Ishikawa (cell line): ENCODE results near the gene B4GALT2.

Source experiments
- CEBPB ChIP-seq: IDR thresholded peaks from 2 replicates; pipeline ENCODE4 v1.6.1; 2012
- CREB1 ChIP-seq: IDR thresholded peaks from 2 replicates; pipeline ENCODE4 v1.6.1; 2012; ENCODE audit warnings: low read depth
- EGR1 ChIP-seq: IDR thresholded peaks from 2 replicates; pipeline ENCODE4 v1.6.1; 2012
- EP300 ChIP-seq: IDR thresholded peaks from 2 replicates; pipeline ENCODE4 v1.6.1; 2012; ENCODE audit warnings: borderline replicate concordance
- FOXM1 ChIP-seq: IDR thresholded peaks from 2 replicates; pipeline ENCODE4 v1.6.1; 2012; ENCODE audit warnings: low read depth, borderline replicate concordance
- NFIC ChIP-seq: IDR thresholded peaks from 2 replicates; pipeline ENCODE4 v1.6.1; 2012
- RAD21 ChIP-seq: IDR thresholded peaks from 2 replicates; pipeline ENCODE4 v1.6.1; 2012; ENCODE audit warnings: low read depth
- TAF1 ChIP-seq: IDR thresholded peaks from 2 replicates; pipeline ENCODE4 v1.6.1; 2012; ENCODE audit warnings: low read depth, mild to moderate bottlenecking
- TCF12 ChIP-seq: IDR thresholded peaks from 2 replicates; pipeline ENCODE4 v1.6.1; 2012; ENCODE audit warnings: low read depth
- TEAD4 ChIP-seq: IDR thresholded peaks from 2 replicates; pipeline ENCODE4 v1.6.1; 2012
- YY1 ChIP-seq: IDR thresholded peaks from 2 replicates; pipeline ENCODE4 v1.6.1; 2012; ENCODE audit warnings: low read depth
- ZBTB7A ChIP-seq: IDR thresholded peaks from 2 replicates; pipeline ENCODE4 v1.6.1; 2012; ENCODE audit warnings: low read depth
- TF ChIP-seq, protein P1 (sequence below): IDR thresholded peaks from 2 replicates; pipeline ENCODE4 v1.6.1; 2012
- TF ChIP-seq, protein P2 (sequence below): IDR thresholded peaks from 2 replicates; pipeline ENCODE4 v1.6.1; 2012; ENCODE audit warnings: low read depth, mild to moderate bottlenecking
- TF ChIP-seq, protein P3 (sequence below): IDR thresholded peaks from 2 replicates; pipeline ENCODE4 v1.6.1; 2012

Gene B4GALT2

DNA sequence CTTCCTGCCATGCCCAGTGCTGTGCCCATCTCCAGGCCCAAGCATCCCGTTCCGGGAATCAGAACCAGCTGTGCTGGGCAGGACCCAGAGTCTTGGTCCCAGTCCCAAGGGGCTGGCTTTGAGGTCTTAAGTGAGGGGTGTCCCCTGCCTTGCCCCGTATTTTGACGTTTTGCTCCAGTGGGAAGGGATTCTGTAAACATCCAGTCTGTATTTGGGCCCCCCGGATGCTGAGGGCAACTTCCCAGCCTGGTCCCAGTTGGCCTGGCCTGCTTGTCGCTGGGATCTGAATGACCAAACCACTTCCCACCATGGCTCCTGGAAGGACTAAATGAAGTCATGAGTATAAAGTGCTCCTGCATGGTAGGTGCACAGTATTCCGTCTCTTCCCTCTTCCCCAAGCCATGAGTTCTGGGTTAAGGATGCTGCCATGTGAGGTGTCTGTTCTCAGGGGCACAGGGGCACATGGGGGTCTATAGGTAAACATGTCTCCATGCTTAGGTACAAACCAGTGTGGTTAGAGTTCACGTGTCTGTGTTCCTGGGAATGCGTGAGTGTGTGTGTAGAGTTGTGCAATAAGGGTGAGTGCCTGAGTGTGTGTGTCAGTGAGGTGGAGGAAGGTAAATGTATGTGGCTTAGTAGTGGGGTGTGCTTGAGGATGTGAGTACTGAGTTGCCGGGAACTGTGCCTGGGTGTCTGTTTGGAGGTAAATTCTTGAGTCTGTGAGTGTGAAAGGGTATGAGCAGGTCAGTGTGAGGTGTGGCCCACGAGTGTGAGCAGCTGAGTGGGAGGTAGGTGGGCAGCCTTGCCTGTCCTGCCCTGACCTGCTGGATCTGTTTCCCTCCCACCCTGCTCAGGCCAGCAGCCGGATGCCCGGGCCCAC, 1.5 kb downstream of the B4GALT2 start:
- TF ChIP-seq TEAD4 (no peak), RAD21 (no peak), TCF12 (no peak), CREB1 (no peak), TAF1 (no peak), FOXM1 (no peak), EP300 (no peak), EGR1 (no peak), ZBTB7A (no peak), NFIC (no peak)
- TF ChIP-seq, protein P1, sequence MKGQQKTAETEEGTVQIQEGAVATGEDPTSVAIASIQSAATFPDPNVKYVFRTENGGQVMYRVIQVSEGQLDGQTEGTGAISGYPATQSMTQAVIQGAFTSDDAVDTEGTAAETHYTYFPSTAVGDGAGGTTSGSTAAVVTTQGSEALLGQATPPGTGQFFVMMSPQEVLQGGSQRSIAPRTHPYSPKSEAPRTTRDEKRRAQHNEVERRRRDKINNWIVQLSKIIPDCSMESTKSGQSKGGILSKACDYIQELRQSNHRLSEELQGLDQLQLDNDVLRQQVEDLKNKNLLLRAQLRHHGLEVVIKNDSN, result no peak
- TF ChIP-seq, protein P2, sequence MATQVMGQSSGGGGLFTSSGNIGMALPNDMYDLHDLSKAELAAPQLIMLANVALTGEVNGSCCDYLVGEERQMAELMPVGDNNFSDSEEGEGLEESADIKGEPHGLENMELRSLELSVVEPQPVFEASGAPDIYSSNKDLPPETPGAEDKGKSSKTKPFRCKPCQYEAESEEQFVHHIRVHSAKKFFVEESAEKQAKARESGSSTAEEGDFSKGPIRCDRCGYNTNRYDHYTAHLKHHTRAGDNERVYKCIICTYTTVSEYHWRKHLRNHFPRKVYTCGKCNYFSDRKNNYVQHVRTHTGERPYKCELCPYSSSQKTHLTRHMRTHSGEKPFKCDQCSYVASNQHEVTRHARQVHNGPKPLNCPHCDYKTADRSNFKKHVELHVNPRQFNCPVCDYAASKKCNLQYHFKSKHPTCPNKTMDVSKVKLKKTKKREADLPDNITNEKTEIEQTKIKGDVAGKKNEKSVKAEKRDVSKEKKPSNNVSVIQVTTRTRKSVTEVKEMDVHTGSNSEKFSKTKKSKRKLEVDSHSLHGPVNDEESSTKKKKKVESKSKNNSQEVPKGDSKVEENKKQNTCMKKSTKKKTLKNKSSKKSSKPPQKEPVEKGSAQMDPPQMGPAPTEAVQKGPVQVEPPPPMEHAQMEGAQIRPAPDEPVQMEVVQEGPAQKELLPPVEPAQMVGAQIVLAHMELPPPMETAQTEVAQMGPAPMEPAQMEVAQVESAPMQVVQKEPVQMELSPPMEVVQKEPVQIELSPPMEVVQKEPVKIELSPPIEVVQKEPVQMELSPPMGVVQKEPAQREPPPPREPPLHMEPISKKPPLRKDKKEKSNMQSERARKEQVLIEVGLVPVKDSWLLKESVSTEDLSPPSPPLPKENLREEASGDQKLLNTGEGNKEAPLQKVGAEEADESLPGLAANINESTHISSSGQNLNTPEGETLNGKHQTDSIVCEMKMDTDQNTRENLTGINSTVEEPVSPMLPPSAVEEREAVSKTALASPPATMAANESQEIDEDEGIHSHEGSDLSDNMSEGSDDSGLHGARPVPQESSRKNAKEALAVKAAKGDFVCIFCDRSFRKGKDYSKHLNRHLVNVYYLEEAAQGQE, result no peak

DNA sequence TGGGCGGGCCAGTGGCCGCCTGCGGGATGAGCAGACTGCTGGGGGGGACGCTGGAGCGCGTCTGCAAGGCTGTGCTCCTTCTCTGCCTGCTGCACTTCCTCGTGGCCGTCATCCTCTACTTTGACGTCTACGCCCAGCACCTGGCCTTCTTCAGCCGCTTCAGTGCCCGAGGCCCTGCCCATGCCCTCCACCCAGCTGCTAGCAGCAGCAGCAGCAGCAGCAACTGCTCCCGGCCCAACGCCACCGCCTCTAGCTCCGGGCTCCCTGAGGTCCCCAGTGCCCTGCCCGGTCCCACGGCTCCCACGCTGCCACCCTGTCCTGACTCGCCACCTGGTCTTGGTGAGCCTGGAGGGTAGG, 2.1 kb downstream of the B4GALT2 start:
- TF ChIP-seq TAF1, result no peak
- TF ChIP-seq TCF12, result no peak
- no peak for TF ChIP-seq EGR1
- no peak for TF ChIP-seq FOXM1
- TF ChIP-seq, protein P3, sequence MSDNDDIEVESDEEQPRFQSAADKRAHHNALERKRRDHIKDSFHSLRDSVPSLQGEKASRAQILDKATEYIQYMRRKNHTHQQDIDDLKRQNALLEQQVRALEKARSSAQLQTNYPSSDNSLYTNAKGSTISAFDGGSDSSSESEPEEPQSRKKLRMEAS, result no peak
- TF ChIP-seq, protein P1, result no peak
- TF ChIP-seq ZBTB7A, result no peak
- no peak for TF ChIP-seq YY1
- TF ChIP-seq, protein P2, result no peak

DNA sequence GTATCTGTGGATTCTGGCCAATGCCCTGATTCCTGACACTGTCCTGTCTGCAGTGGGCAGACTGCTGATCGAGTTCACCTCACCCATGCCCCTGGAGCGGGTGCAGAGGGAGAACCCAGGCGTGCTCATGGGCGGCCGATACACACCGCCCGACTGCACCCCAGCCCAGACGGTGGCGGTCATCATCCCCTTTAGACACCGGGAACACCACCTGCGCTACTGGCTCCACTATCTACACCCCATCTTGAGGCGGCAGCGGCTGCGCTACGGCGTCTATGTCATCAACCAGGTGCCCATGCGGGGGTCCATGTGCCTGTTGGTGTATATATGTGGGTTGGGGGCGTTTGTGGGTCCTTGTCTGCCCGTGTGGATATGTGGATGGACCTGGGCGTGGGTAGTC, 2.6 kb downstream of the B4GALT2 start:
- TF ChIP-seq TCF12 (no peak), CREB1 (no peak), FOXM1 (no peak), EP300 (no peak), YY1 (no peak), CEBPB (no peak), RAD21 (no peak), EGR1 (no peak), TEAD4 (no peak), NFIC (no peak)
- TF ChIP-seq, protein P1, result no peak
- TF ChIP-seq, protein P2, result no peak

DNA sequence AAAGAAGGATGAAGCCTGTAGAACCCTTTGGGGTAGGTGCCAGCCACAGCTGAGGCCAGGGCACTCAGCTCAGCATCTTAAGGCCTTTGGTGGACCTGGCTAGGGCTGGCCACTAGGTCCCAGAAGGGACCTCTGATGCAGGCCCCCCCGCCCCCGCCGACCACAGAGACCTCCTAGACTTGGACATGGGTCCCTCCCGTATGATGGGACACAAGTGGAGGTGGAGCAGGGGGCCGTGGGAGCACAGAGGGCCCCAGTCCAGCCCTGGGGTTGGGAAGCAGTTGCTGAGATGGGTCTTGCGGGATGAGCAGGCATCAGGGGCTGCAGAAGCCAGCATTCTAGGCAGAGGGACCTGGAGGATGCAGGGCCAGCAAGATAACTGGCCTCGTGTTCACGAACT, 3.2 kb downstream of the B4GALT2 start:
- TF ChIP-seq NFIC (no peak), CEBPB (no peak), EGR1 (no peak), RAD21 (no peak), ZBTB7A (no peak), TCF12 (no peak), EP300 (no peak)
- TF ChIP-seq, protein P3, result no peak
- TF ChIP-seq, protein P2, result no peak
